Endothelial cell of umbilical vein (primary cell): ENCODE data around the gene AHRR. TPM values are rescaled to one million over a fixed set of nuclear protein-coding genes. Genes with fewer than 3 reads are reported as not detected.

ENCODE experiments used
- BruUV-seq: library from RNA; stranded (reverse); fragments of 400-500 nt; replicated peaks from 2 replicates; lab custom pipeline; 2021; lab: Mats Ljungman, UMichigan
- CTCF ChIA-PET: fragments of 300-600, 350-600 bp; sonication (Branson Sonifier 250); formaldehyde crosslinking; loops from one replicate; lab custom pipeline; 2021; ENCODE audit warnings: antibody characterized with exemption, inconsistent platforms; lab: Charles Lee
- POLR2A ChIA-PET: fragments of 300-600, 350-600 bp; sonication (Branson Sonifier 250); formaldehyde crosslinking; loops from one replicate; lab custom pipeline; 2021; ENCODE audit warnings: antibody characterized with exemption, inconsistent platforms; lab: Charles Lee
- DNase-seq: peaks from one replicate; pipeline ENCODE4 v3.0.0-alpha.2; 2011; ENCODE audit warnings: low read depth, low spot score
- FAIRE-seq: peaks from 2 replicates; lab custom pipeline; 2011; peaks lifted over from hg19 to GRCh38; lab: Jason Lieb, UNC
- H2AFZ ChIP-seq: 2 replicates; pipeline ENCODE4 v1.6.0; 2012; ENCODE audit warnings: low read depth, low read length, control low read depth, inconsistent platforms
- H3K27ac ChIP-seq: 2 replicates; pipeline ENCODE4 v1.5.1; 2011; ENCODE audit warnings: low read depth, mild to moderate bottlenecking, control low read depth, low read length, moderate library complexity; ENCODE audit not compliant: insufficient read depth
- H3K27me3 ChIP-seq, 2 experiments: 2 replicates each; pipeline versions ENCODE4 v1.6.0 to v1.6.1; 2011; ENCODE audit warnings: low read length in 2 of 2, mixed read lengths in 1 of 2; ENCODE audit not compliant: control insufficient read depth in 2 of 2, insufficient read depth in 2 of 2
- H3K36me3 ChIP-seq, 2 experiments: 2 replicates in 1 of 2; 3 replicates in 1 of 2; pipeline ENCODE4 v1.5.1; 2011; ENCODE audit warnings: low read length in 2 of 2, mild to moderate bottlenecking in 1 of 2, moderate library complexity in 1 of 2; ENCODE audit not compliant: control insufficient read depth in 2 of 2, insufficient read depth in 2 of 2; ENCODE audit errors: extremely low read depth in 1 of 2
- H3K4me1 ChIP-seq: 3 replicates; pipeline ENCODE4 v1.5.1; 2011; ENCODE audit warnings: mild to moderate bottlenecking, low read length; ENCODE audit not compliant: control insufficient read depth, insufficient read depth; ENCODE audit errors: extremely low read depth
- H3K4me2 ChIP-seq: 2 replicates; pipeline ENCODE4 v1.6.1; 2011; ENCODE audit warnings: low read length, control low read depth, mixed read lengths; ENCODE audit not compliant: insufficient read depth
- H3K4me3 ChIP-seq, 3 experiments: fragments of 200-600 bp in 1 of 3; sonication (generic), shearing (Covaris generic) in 1 of 3; replicated peaks in 1 of 3; 2 replicates each; pipeline ENCODE4 v1.5.1; 2011 to 2016; ENCODE audit warnings: control low read depth in 3 of 3, low read length in 3 of 3, mild to moderate bottlenecking in 2 of 3, inconsistent platforms in 1 of 3, low read depth in 1 of 3, moderate library complexity in 1 of 3; ENCODE audit not compliant: insufficient read depth in 1 of 3
- H3K79me2 ChIP-seq: 2 replicates; pipeline ENCODE4 v1.6.0; 2012; ENCODE audit warnings: low read length, inconsistent platforms; ENCODE audit not compliant: control insufficient read depth, insufficient read depth
- H3K9ac ChIP-seq: replicated peaks from 2 replicates; pipeline ENCODE3; 2011; ENCODE audit warnings: low read length, control low read depth; ENCODE audit not compliant: insufficient read depth; ENCODE audit errors: extremely low read depth
- H3K9me1 ChIP-seq: replicated peaks from 3 replicates; pipeline ENCODE4 v1.6.0; 2011; ENCODE audit warnings: mild to moderate bottlenecking, low read length; ENCODE audit not compliant: control insufficient read depth, insufficient read depth; ENCODE audit errors: extremely low read depth
- H3K9me3 ChIP-seq: replicated peaks from 2 replicates; pipeline ENCODE4 v1.5.1; 2012; ENCODE audit warnings: low read length, inconsistent platforms; ENCODE audit not compliant: control insufficient read depth, insufficient read depth
- H4K20me1 ChIP-seq: replicated peaks from 2 replicates; pipeline ENCODE3; 2011; ENCODE audit warnings: mild to moderate bottlenecking, low read length; ENCODE audit not compliant: control insufficient read depth, insufficient read depth; ENCODE audit errors: extremely low read depth
- CTCF ChIP-seq, 2 donors: IDR thresholded peaks; 1 replicate in 1 of 2; 2 replicates in 1 of 2; pipeline ENCODE4 v1.5.1; 2011; ENCODE audit warnings: low read length in 2 of 2, mild to moderate bottlenecking in 2 of 2, moderate library complexity in 2 of 2, control low read depth in 1 of 2, inconsistent platforms in 1 of 2, low read depth in 1 of 2; ENCODE audit not compliant: insufficient read depth in 1 of 2; ENCODE audit errors: extremely low read depth in 1 of 2
- EZH2 ChIP-seq: IDR thresholded peaks from 2 replicates; pipeline ENCODE4 v1.6.1; 2012; ENCODE audit warnings: borderline replicate concordance, low read depth, mild to moderate bottlenecking, moderate library complexity, low read length, inconsistent platforms; ENCODE audit not compliant: severe bottlenecking
- FOS ChIP-seq: IDR thresholded peaks from 2 replicates; pipeline ENCODE4 v1.6.1; 2011; ENCODE audit warnings: mild to moderate bottlenecking, low read length, moderate library complexity, borderline replicate concordance; ENCODE audit not compliant: insufficient read depth
- GATA2 ChIP-seq: IDR thresholded peaks from 2 replicates; pipeline ENCODE4 v1.7.0; 2011; ENCODE audit warnings: low read depth, mild to moderate bottlenecking, moderate library complexity, mixed read lengths, low read length; ENCODE audit not compliant: insufficient read length, insufficient read depth
- JUN ChIP-seq: IDR thresholded peaks from 2 replicates; pipeline ENCODE4 v1.6.1; 2011; ENCODE audit warnings: borderline replicate concordance, low read depth; ENCODE audit not compliant: insufficient read length, insufficient read depth
- MAX ChIP-seq: IDR thresholded peaks from 2 replicates; pipeline ENCODE4 v1.6.1; 2011; ENCODE audit not compliant: insufficient read depth, insufficient read length
- MYC ChIP-seq: IDR thresholded peaks from one replicate; pipeline ENCODE4 v1.6.1; 2011; ENCODE audit warnings: mild to moderate bottlenecking, low read depth, low read length
- POLR2A ChIP-seq: IDR thresholded peaks from 2 replicates; pipeline ENCODE4 v1.6.1; 2012; ENCODE audit warnings: low read depth, mild to moderate bottlenecking, control low read depth, low read length
- POLR2AphosphoS5 ChIP-seq: IDR thresholded peaks from 2 replicates; pipeline ENCODE4 v1.6.1; 2012; ENCODE audit warnings: low read depth, mild to moderate bottlenecking, control low read depth, low read length, moderate library complexity; ENCODE audit not compliant: insufficient read depth
- dilution Hi-C: fragments of 300-500 bp; cut with MboI; formaldehyde crosslinking; loops from one replicate; pipeline ENCODE4 v1.15.0; 2019; ENCODE audit warnings: low sequenced_read_pairs; ENCODE audit not compliant: extremely low pct_ligation_motif_present
- intact Hi-C: fragments of 100-400 bp; cut with micrococcal nuclease; formaldehyde crosslinking; loops from one replicate; pipeline ENCODE4 v1.10.0; 2022
- polyA plus RNA-seq, 4 experiments: library from polyadenylated mRNA; depleted of rRNA in 3 of 4; stranded (reverse) in 3 of 4; unstranded in 1 of 4; fragments of >200 nt; gene quantifications; 2 replicates each; pipeline versions ENCODE4 v1.2.1 to v1.2.3, GENCODE V29; 2011 to 2012; ENCODE audit warnings: missing spikeins in 1 of 4
- total RNA-seq: library from RNA; stranded (reverse); gene quantifications from 2 replicates; pipeline ENCODE4 v1.2.3, GENCODE V29; 2021

Gene AHRR
- total and polyA plus RNA-seq, 2 donors (not counting 3 experiments of a cell fraction or from before 2014, with no cell fraction given), result 3.1 to 7.3 TPM

GRCh38 chr5:478982-479535, 157.5 kb downstream of the AHRR start:
- no peak for DNase-seq
- Histone ChIP-seq H3K4me2 (no peak overlapping the region), H3K9ac (no peak overlapping the region), H2AFZ (no peak overlapping the region), H3K4me3 (no peak overlapping the region), H3K4me1 (no peaks in the 10 kb centered on the region), H3K36me3 (no peaks in the 10 kb centered on the region), H3K27me3 (peaks cover 5 to 10% of the 10 kb centered on the region in 2 experiments), H3K27ac (no peak overlapping the region), H3K9me1 (no peaks in the 10 kb centered on the region), H3K79me2 (no peaks in the 10 kb centered on the region), H4K20me1 (no peaks in the 10 kb centered on the region), H3K9me3 (no peaks in the 10 kb centered on the region)
- CTCF ChIA-PET, result no interaction called here
- no TSS peak for BruUV-seq
- TF ChIP-seq JUN (no peak), CTCF (IDR thresholded peaks at IDR 0.05; ENCODE audit: extremely low read depth in 1 of 2, insufficient read depth in 1 of 2, low read depth in 1 of 2, low read length in 2 of 2) (no peak), POLR2AphosphoS5 (no peak), GATA2 (no peak), FOS (no peak), MAX (no peak), EZH2 (no peak), MYC (no peak), POLR2A (no peak)
- POLR2A ChIA-PET, result no interaction called here
- dilution Hi-C loops (no loop called here), intact Hi-C loops (no loop called here)
- no peak for FAIRE-seq
